Measurements from ENCODE around the gene TNNC2.
"Not testable (repeated sequence)": the region's sequence is repeated elsewhere in the genome, so short reads cannot be mapped to it uniquely, and the experiment has no call there.

TNNC2 gene

DNA sequence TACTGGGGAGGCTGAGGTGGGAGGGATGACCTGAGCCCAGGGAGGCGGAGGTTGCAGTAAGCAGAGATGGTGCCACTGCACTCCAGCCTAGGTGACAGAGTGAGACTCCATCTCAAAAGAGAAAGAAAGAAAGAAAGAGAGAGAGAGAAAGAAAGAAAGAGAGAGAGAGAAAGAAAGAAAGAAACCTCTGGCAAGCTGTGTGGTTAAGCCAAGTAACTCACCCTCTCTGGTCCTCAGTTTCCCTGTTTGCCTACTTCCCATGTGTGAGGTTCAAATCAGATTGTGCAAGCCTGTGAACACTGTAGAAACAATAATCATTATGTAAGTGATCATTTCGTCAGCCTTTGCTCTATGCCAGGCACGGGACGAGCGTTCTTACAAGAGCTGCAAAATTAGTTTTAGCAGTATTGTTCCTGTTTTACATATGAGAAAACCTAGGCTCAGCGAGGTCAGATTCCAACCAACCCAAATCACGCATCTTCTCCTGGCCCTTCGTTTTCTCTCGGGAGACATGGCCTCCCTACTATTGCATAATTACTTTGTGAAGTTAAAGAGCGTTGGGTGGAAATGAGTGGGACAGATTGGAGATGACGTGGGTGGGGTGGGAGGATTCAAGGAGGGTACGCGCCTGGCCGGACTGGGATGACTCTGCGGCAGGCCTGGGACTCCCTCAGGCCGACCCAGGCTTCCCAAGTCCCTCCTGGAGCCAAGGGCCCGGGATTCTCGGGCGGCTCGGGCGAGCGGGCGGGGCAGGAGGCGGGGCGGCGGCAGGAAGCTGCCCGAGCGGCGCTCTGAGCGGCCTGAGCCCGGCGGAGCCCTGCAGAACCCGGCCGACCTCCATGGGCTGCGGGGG, 6.1 kb upstream of the TNNC2 start, which contains the start of gene SNX21:
Gene SNX21 (plus strand): TSS at position 770 of the 853 bp plus-strand sequence. CDS start 121 bp downstream, outside the sequence.
- Histone ChIP-seq H3K27me3 (ENCODE audit: low read length) (no peaks in the 10 kb centered on the region), H3K9ac (ENCODE audit: low read length) (no peak within 1 kb of the TSS), H3K9me2 (replicated peaks; ENCODE audit: insufficient read depth, low read length) (no peaks in the 10 kb centered on the region), H3K79me2 (ENCODE audit: insufficient read depth, low read length) (no peaks in the 10 kb centered on the region), H3K4me2 (ENCODE audit: low read depth, low read length, poor library complexity, severe bottlenecking) (no peak within 1 kb of the TSS), H4K20me1 (ENCODE audit: low read depth, low read length) (no peaks in the 10 kb centered on the region), H3K4me3 (ENCODE audit: insufficient read depth, low read length, poor library complexity, severe bottlenecking) (no peak within 1 kb of the TSS), H3F3A (ENCODE audit: insufficient read depth) (no peaks in the 10 kb centered on the region), H3K36me3 (ENCODE audit: low read length) (no peaks in the 10 kb centered on the region), H3K9me3 (ENCODE audit: insufficient read depth, low read length) (no peaks in the 10 kb centered on the region), H3K27ac (ENCODE audit: low read depth, low read length) (no peak within 1 kb of the TSS), H2AFZ (ENCODE audit: low read depth, low read length, severe bottlenecking) (no peak within 1 kb of the TSS)
- no peak for TF ChIP-seq EZH2phosphoT487 (conservative IDR thresholded peaks at IDR 0.05; ENCODE audit: low read length)
- TF ChIP-seq, protein P1, sequence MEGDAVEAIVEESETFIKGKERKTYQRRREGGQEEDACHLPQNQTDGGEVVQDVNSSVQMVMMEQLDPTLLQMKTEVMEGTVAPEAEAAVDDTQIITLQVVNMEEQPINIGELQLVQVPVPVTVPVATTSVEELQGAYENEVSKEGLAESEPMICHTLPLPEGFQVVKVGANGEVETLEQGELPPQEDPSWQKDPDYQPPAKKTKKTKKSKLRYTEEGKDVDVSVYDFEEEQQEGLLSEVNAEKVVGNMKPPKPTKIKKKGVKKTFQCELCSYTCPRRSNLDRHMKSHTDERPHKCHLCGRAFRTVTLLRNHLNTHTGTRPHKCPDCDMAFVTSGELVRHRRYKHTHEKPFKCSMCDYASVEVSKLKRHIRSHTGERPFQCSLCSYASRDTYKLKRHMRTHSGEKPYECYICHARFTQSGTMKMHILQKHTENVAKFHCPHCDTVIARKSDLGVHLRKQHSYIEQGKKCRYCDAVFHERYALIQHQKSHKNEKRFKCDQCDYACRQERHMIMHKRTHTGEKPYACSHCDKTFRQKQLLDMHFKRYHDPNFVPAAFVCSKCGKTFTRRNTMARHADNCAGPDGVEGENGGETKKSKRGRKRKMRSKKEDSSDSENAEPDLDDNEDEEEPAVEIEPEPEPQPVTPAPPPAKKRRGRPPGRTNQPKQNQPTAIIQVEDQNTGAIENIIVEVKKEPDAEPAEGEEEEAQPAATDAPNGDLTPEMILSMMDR (IDR thresholded peaks at IDR 0.05; ENCODE audit: insufficient read depth, low read length, poor library complexity, severe bottlenecking): no peak

DNA sequence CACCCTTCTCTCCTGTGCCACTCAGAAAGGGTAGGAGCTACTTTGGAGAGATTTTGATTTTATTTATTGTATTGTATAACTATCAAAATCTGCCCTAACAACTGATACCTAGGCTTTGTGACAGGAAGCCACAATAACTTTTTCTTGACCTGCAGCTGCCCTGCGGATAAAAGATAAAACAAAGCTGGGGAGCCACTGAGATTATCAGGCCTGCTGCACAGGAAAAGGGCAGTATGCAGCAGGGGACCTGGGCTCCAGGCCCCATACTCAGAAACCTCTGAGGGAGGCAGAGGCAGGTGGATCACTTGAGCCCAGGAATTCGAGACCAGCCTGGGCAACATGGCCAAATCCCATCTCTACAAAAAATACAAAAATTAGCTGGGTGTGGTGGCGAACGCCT, 5.5 kb upstream of the TNNC2 start:
- no peaks in the 10 kb centered on the region for H3K79me2 ChIP-seq (ENCODE audit: insufficient read depth, low read length)
- H3K4me3 ChIP-seq (ENCODE audit: insufficient read depth, low read length, poor library complexity, severe bottlenecking): no peak overlapping the region
- H4K20me1 ChIP-seq (ENCODE audit: low read depth, low read length): no peaks in the 10 kb centered on the region
- H3F3A ChIP-seq (ENCODE audit: insufficient read depth): no peaks in the 10 kb centered on the region
- no peak overlapping the region for H3K4me2 ChIP-seq (ENCODE audit: low read depth, low read length, poor library complexity, severe bottlenecking)
- H2AFZ ChIP-seq (ENCODE audit: low read depth, low read length, severe bottlenecking): no peak overlapping the region
- H3K36me3 ChIP-seq (ENCODE audit: low read length): no peaks in the 10 kb centered on the region
- no peak for TF ChIP-seq EZH2phosphoT487 (conservative IDR thresholded peaks at IDR 0.05; ENCODE audit: low read length)
- TF ChIP-seq, protein P1 (IDR thresholded peaks at IDR 0.05; ENCODE audit: insufficient read depth, low read length, poor library complexity, severe bottlenecking): no peak
- no peaks in the 10 kb centered on the region for H3K9me2 ChIP-seq (replicated peaks; ENCODE audit: insufficient read depth, low read length)
- H3K27ac ChIP-seq (ENCODE audit: low read depth, low read length): no peak overlapping the region
- H3K9ac ChIP-seq (ENCODE audit: low read length): no peak overlapping the region
- H3K9me3 ChIP-seq (ENCODE audit: insufficient read depth, low read length): no peaks in the 10 kb centered on the region
- H3K27me3 ChIP-seq (ENCODE audit: low read length): no peaks in the 10 kb centered on the region

DNA sequence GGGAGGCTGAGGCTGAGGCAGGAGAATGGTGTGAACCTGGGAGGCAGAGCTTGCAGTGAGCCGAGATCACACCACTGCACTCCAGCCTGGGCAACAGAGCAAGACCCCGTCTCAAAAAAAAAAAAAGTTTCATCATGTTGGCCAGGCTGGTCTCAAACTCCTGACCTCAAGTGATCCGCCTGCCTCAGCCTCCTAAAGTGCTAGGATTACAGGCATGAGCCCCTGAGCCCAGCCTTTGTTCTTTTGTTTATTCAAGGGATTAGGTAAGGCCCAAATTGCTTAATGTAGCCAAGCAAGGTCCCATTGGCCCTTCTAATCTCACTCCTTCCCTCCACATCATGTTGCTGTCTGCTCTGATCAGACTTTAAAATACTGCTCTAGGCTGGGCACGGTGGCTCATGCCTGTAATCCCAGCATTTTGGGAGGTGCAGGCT, 2.6 kb upstream of the TNNC2 start:
- not testable (repeated sequence) for H2AFZ ChIP-seq (ENCODE audit: low read depth, low read length, severe bottlenecking); H3K27ac ChIP-seq (ENCODE audit: low read depth, low read length)

DNA sequence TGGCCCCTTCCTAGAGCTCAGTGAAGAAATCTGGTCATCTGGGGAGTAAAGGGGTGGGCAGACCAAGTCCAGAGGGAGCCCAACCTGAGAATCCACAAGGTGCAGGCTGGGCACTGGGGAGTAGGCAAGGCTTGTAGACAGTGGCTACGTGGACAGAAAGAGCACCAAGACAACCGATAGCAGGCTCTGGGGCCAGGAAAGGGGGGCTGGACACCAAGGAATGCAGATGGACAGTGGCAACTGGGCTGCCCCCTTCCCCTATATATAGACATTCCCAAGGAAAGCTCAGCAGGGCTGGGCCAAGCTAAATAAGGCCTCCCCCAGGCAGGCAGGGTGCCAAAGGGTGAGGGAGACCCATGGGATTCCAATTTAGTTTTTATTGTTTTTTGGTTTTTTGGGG, 1.5 kb upstream of the TNNC2 start:
- H2AFZ ChIP-seq (ENCODE audit: low read depth, low read length, severe bottlenecking): no peak overlapping the region
- no peak overlapping the region for H3K4me3 ChIP-seq (ENCODE audit: insufficient read depth, low read length, poor library complexity, severe bottlenecking)
- H3K4me2 ChIP-seq (ENCODE audit: low read depth, low read length, poor library complexity, severe bottlenecking): no peak overlapping the region
- no peak for TF ChIP-seq EZH2phosphoT487 (conservative IDR thresholded peaks at IDR 0.05; ENCODE audit: low read length)
- TF ChIP-seq, protein P1 (IDR thresholded peaks at IDR 0.05; ENCODE audit: insufficient read depth, low read length, poor library complexity, severe bottlenecking): no peak
- no peaks in the 10 kb centered on the region for H3K9me3 ChIP-seq (ENCODE audit: insufficient read depth, low read length)
- H3K9me2 ChIP-seq (replicated peaks; ENCODE audit: insufficient read depth, low read length): no peaks in the 10 kb centered on the region
- no peaks in the 10 kb centered on the region for H3K36me3 ChIP-seq (ENCODE audit: low read length)
- no peaks in the 10 kb centered on the region for H3K27me3 ChIP-seq (ENCODE audit: low read length)
- H4K20me1 ChIP-seq (ENCODE audit: low read depth, low read length): no peaks in the 10 kb centered on the region
- H3K9ac ChIP-seq (ENCODE audit: low read length): no peak overlapping the region
- no peak overlapping the region for H3K27ac ChIP-seq (ENCODE audit: low read depth, low read length)
- no peaks in the 10 kb centered on the region for H3F3A ChIP-seq (ENCODE audit: insufficient read depth)
- H3K79me2 ChIP-seq (ENCODE audit: insufficient read depth, low read length): no peaks in the 10 kb centered on the region

More for the DNA sequence above, 2.6 kb upstream of the TNNC2 start:
- not testable (repeated sequence) for H3F3A ChIP-seq (ENCODE audit: insufficient read depth); H3K27me3 ChIP-seq (ENCODE audit: low read length); H3K9ac ChIP-seq (ENCODE audit: low read length); H3K4me2 ChIP-seq (ENCODE audit: low read depth, low read length, poor library complexity, severe bottlenecking); H3K9me2 ChIP-seq (replicated peaks; ENCODE audit: insufficient read depth, low read length); H3K36me3 ChIP-seq (ENCODE audit: low read length); H3K4me3 ChIP-seq (ENCODE audit: insufficient read depth, low read length, poor library complexity, severe bottlenecking); H4K20me1 ChIP-seq (ENCODE audit: low read depth, low read length); H3K9me3 ChIP-seq (ENCODE audit: insufficient read depth, low read length); H3K79me2 ChIP-seq (ENCODE audit: insufficient read depth, low read length)

Data from SU-DHL-6 (cell line).